OCI-LY1 (cell line): ENCODE measurements around the gene IFT74.

Experiments used
- CTCF ChIP-seq: fragments of 200-600 bp; sonication (generic), shearing (Covaris generic); IDR thresholded peaks from 2 replicates; pipeline ENCODE4 v1.5.1; 2017; ENCODE audit warnings: mild to moderate bottlenecking, antibody characterized with exemption, low read length, moderate library complexity, mixed read lengths
- EZH2 ChIP-seq: fragments of 200-600 bp; sonication (generic), shearing (Covaris generic); IDR thresholded peaks from 2 replicates; pipeline ENCODE4 v1.8.0; 2017; ENCODE audit warnings: borderline replicate concordance, mixed run types, mild to moderate bottlenecking, antibody characterized with exemption, low read length, moderate library complexity, mixed read lengths

- TF ChIP-seq CTCF, result no peak
- TF ChIP-seq EZH2, result no peak
Measured at GRCh38 chr9:27019589-27019988, 63.4 kb downstream of the IFT74 start.
